HCEC 1CT (cell line): ENCODE data around the gene PRPS1.
"Not testable (repeated sequence)": the region's sequence is repeated elsewhere in the genome, so short reads cannot be mapped to it uniquely, and the experiment has no call there.

Source experiments
- DNase-seq: peaks from one replicate; pipeline ENCODE4 v3.0.0-alpha.2; 2017

The PRPS1 gene

DNA sequence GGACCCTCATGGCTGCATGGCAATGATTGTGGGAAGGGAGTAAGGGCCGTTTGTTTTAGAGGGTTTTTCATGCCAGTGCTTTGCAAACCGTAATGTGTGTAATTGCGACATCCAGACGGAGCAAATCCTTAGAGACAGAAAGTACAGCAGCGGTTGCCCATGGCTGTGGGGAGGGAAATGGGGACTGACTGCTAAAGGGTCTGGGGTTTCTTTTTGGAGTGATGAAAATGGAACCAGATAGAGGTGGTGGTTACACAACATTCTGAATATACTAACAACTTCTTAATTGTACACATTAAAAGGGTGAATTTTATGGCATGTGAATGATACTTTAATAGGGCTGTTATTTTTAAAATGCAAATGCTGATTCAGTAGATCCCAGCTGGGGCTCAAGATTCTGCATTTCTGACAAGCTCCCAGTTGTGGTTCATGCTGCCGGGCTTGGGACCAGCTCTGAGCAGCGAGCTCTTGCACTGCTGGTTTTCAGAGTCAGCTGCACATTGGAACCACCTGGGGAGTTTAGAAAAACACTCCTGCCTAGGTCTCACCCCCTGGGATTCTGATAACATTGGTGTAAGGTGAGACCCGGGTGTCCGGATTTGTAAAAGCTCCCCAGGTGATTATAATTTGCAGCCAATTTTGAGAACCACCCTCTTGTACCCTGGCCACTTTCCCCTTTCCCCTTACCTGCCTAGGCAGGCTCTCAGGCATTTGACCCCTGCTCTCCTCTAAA, 47.7 kb downstream of the PRPS1 start:
- peak; percentile 46 for DNase-seq

DNA sequence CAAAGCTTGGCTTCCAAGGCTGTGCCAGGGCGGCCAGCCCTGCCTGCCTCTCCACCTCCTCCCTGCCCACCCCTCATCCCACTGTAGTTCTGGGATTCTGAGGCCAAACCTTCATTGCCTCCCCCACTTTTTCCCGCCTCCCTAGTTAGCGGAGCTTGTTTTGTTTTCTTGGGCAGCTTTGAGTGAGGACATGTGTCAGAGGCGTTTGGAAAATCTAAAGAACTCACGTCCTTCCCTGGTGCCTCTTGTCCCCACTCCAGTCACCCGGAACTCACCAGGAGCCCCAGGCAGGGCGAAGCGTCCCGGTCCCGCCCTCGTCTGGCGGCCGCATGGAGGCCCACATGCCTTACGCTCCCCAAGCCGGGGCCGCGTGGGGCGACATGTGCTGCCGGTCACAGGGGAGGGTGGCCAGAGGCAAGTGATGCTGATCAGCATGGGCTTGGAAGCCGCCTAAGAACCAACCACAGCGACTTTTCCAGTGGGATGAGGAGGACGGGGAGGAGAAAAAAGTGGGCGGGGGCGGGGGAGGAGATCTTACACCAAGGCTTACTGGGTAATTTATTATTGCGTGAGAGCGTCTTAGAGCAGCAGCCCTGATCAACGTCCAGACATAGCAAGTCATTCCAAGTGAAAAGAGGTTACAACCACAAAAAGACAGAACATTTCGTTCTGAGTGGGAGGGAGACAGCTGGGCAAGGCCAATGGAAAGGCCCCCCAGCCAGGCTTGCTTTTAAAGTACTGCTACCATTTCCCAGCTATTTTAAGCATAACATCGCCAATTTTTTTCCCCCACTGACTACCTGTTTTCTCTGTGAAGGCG, 48.5 kb downstream of the PRPS1 start:
- DNase-seq, result peak; percentile 92

DNA sequence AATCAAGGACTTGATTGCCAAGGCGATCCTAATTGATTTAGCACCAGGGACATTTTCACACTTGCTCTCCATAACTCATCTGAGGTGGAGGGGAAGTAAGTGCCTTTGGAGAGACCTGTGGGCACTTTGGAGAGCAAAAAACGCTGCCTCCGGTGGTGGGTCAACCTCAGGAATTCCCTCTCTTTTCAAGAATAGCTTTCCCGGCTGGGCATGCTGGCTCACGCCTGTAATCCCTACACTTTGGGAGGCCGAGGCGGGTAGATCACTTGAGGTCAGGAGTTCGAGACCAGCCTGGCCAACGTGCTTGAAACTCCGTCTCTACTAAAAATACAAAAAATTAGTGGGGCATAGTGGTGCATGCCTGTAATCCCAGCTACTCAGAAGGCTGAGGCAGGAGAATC, 49.2 kb downstream of the PRPS1 start:
- no peak for DNase-seq

DNA sequence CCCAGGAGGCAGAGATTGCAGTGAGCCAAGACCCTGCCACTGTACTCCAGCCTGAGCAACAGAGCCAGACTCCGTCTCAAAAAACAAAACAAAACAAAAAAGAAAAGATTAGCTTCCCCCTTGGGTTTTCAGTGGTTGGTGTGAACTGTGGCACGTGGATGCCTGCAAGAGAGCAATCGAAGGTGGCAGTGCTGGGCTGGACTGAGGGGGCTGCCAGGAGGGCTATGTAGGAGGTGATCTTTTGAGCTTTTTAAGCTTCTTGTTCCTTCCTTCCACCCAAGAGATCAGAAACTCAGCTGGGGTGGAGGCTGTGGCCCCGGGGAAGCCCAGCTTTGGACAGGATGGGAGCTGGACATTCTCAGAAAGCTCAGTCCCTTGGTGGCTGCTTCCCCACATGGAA, 49.6 kb downstream of the PRPS1 start:
- DNase-seq, result no peak

DNA sequence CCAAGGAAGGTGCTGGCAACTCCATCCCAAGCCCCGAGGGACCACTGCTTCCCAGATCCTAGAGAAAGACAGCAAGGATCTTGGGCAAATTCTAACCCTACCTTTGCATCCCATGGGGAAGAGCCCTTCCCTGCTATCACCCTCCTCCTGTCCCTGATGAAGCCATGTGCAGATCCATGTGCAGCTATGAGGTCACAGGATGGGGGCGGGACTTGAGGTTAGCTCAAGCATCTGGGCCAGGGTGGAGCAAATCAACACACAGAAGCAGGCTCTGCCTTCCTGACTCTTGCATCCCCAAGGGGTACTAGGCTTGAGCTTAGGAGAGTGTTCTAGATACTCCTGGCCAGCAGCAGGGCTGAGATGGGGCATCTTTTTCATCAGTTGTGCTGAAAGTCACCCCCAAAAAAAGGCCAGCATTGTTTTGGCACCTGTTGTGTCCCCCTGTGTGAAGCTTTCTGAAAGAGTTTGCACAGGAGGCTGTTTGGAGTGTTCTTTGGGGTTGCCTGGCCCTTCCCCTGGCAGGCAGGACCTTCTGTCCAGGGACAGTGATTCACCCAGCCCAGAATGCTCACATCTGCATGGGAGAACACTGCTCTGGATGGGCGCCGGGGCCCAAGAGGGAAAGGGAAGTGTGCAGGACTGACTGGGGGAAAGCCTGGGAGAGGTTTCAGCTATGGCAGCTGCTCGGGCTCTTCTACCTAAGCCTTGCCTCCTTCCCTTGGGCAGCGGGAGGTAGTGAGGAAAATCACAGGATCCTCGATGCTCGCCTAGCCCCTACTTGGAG, 50.8 kb downstream of the PRPS1 start:
- DNase-seq, result peak; percentile 89

DNA sequence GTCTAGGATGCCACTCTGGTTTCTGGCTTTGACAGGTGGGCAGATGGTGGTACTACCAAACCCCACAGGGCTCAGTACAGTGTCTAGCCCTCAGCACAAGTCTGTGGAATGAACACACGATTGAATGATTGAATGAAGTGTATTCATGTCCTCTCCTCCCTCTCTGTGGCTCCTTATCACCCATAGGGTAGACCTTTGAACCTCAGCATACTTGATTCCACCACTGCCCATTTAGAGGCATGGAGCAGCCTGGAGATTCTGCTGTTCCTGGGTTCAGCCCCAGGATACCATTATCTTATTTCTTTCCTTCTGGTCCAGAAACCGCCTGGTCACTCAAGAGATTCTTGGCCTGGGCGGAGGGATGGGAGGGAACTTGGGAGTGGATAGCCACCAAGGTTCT, 53.9 kb downstream of the PRPS1 start:
- DNase-seq, result no peak

DNA sequence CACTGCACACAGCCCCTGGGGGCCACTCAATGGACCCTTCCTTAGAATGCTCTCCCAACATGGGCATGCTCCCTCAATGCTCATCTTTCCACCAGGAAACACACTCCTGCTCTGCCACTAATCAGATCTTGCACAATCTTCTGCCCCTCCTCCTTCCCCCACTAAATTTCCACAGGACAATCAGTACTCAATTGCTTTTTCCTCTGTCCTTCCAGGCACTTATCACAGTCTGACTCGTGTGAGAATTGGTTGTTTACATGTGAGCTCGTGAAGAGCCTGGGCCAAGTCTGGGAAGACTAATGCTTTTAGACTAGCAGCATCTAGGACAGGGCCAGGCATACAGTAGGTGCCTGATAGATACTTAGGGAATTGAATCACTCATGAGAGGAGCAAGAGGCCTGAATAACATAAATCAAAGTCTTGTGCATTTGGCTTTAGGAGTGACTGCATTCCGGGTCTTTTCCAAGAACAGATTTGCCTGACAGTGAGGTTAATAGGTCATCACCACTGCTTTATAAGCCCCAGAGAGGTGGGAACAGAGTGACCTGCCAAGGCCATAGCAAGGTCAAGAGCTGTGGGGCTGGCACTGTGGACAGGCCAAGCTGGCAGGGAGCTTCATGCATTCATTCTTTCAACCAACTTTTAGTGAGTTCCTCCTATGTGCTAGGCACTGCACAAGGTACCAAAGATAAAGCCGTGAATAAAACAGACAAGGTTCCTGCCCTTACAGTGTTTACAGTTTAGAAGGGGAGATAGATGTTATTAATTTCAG, 55.0 kb downstream of the PRPS1 start:
- DNase-seq, result peak; percentile 42

DNA sequence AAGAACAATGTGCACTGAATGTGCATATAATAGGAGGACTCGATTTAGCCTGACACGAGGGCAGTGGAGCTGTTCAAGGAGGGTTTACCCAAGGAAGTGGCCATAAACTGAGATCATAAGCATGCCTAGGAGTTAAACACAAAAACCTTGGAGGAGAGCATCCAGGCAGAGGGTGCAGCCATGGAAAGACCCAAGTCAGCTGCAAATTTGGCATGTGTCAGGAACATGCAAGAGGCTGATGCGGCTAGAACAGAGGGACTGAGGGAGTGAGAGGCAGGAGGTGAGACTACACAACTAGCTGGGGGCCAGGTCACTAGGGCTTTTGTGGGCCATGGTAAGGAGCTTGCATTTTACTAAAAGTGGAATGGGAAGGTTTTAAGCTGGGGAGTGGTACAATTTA, 55.6 kb downstream of the PRPS1 start:
- no peak for DNase-seq

DNA sequence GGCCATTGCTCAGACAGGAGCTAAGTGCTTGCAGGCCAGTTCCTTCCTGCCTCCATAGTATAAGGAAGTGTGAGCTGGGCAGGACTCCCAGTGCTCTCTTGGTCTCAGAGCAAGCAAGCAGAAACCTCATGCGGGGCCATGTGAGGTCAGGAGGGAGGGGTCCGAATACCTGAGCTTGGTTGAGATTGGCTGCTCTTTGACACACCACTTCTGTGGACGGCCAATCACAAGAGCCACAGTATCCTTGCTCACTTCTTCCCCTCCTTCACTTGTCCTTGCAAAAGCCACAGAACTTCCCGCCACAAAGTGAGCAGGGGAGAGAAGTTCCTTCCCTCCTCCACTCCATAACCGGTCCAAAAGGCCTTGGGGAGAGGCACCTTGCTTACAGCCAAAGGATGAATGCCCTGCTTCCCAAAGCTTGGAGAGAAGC, 56.7 kb downstream of the PRPS1 start:
- peak; percentile 39 for DNase-seq

DNA sequence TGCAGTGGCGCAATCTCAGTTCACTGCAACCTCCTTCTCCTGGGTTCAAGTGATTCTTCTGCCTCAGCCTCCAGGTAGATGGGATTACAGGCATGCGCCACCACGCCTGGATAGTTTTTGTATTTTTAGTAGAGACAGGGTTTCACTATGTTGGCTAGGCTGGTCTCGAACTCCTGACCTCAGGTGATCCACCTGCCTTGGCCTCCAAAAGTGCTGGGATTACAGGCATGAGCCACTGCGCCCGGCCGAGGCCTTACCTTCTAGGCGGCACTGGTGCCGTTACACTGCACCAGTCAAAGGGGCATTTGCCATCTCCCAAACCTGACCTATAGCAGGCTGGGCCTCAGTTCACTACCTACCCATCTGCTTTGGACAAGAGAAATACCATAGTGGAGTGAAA, 57.3 kb downstream of the PRPS1 start:
- DNase-seq, result not testable (repeated sequence)

DNA sequence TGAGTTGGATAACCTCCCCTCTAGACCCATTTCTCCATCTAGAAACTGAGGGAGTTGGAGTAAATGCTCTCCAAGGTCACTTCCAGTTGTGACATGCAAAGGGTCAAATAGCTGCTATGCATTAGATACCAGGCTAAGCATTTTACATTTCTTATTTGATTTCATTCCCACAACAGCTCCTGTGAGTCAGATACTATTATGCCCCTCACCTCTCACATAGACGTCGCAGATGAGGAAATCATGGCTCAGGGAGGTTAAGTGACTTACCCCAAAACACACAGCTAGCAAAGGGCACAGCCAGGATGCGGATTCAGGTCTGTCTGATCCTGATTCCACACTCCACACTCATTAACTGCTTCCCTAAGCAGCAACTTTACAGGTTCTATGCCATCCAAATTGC, 57.7 kb downstream of the PRPS1 start:
- no peak for DNase-seq

DNA sequence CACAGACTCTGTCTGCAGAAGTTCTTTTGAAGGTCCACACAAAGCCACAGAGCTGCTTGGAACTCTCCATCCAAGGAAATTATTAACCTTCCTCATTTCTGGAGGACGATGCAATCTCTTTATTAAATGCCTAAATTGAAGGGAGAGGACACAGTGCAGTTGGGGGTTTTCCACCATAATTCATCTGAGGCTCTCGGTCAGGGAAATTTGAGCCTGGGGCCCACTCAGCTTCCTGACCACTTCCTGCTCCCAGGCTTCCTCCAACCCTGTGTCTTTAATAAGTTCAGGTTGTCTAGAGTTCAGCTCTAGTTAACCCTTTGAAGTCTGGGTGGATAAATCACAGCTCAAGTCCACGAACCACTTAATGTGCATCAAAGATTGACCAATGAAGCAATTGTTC, 58.5 kb downstream of the PRPS1 start:
- DNase-seq, result no peak

DNA sequence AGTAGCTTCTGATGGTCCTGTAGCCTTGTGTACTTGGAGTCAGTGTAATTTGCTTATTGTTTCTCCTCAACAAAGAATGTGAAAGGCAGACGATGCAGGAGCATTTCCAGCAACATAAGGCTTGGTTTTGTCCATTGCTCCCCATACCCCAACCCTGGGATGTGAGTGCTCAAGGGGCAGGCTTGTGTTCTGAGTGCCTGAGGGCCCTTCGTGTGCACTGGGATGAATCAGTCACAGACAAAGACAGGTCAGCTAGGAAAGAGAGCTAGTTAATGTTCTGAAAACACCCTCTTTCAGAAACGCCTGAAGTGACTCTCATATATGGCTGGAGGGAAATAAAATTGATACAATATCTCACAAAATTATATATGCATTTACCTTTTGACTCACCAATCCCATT, 59.1 kb downstream of the PRPS1 start:
- DNase-seq, result no peak

DNA sequence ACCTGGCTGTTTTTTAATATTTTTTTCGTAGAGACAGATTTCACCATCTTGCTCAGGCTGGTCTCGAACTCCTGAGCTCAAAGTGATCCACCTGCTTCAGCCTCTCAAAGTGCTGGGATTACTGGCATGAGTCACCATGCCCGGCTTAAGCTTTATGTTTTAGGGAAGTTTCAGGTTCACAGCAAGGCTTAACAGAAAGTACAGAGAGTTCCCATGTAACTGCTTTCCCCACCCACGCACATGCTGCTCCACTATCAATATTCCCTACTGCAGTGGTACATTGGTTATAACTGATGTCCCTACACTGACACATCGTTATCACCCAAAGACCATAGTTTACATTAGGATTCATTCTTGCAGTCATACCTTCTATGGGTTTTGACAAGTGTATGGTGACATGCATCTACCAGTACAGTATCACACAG, 62.7 kb downstream of the PRPS1 start:
- DNase-seq, result no peak

DNA sequence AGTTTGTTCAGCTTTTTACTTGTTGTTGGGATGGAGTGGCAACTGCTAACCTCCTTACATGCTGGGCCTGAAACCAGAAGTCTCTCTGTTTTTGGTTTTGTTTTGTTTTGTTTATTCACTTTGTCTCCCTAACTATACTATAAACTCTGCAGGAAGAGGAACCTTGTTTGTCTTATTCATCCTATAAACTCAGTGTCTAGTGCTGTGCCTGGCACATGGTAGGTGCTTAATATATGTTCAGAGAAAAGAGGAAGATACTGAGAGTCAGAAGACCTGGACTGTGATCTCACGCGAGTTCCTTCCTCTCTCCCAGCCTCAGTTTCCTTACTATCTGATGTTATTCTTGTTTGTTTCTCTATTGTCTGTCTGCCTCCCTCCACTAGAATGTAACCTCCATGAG, 71.3 kb downstream of the PRPS1 start:
- no peak for DNase-seq

DNA sequence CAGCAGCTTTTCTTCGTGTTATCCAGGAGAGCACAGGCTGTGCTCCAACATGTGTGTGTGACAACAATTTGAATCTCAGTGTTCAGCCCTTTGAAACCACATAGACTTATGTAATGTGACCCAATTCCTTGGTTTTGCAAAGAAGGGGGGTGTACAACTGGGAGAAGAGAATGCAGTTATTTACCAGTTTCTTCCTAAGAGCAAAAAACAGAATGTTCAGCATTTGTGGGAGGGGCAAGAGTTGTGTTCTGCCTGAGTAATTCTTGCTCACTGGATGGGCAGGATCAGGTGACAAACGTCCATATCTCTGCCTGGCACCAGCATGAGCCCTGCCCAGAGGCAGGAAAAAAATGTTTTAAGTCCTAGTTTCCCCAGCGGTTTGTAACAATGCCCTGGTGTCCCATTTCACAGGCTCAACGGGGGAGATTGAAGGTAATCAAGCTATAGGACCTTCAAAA, 72.0 kb downstream of the PRPS1 start:
- DNase-seq, result peak; percentile 69
